Measurements from ENCODE around the gene DCAF16.
A peak's percentile ranks its signal among the peaks of the same experiment; 100 is the strongest.

Gene DCAF16

DNA sequence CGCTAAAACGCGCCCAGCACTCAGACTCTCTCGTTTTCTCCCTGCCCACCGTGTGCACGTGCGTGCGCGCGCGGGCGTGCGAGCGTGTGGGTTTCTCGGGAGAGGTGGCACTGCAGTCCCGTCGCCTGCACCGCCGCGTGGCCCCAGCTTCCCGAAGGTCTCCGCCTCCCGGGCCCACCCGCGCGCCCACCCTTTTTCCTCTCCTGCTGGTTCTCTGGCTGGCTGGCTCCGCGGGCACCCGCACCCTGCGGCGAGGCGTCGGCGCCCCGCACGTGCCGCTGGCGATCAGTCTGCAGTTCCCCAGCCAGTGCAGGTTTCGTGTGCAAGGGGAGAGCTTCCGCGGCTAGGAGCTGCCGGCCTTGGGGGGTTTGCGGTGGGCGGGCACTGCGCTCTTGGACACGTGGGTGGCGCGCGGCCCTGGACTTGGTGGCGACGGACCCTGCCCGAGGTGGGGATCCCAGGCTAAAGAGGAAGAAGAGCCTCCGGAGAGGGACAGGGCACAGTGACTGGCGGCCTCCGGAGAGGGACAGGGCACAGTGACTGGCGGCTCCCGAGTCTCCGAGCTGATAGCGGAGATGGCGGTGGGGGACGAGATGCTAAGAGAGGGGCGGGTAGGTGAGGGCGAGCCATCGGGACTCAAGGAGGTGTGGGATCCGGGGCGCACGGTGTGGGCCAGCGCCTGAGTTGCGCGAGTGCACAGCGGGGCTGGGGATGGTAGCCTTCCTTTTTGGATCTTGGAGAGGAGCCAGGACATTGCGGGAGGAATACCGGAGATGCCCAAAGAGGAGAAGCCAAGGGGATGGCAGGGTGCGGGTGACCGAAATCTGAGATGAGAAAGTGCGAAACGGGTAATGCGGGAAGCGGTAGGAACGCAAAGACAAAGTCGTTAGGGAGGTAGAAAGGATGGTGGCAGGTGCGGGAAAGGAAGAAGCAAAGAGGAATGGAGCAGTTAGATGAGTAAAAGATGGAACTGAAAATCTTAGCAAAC is 29.0 kb downstream of the DCAF16 start, which contains the start of gene FAM184B:
TSS of gene FAM184B (minus strand) at position 322 of the 988 bp plus-strand sequence. CDS start 322 bp downstream, outside the sequence.
- no peak for DNase-seq (ENCODE audit: low read depth)

- DNase-seq (ENCODE audit: low read depth), result no peak
Measured at GRCh38 chr4:17780501-17781299, 29.9 kb downstream of the DCAF16 start.

DNA sequence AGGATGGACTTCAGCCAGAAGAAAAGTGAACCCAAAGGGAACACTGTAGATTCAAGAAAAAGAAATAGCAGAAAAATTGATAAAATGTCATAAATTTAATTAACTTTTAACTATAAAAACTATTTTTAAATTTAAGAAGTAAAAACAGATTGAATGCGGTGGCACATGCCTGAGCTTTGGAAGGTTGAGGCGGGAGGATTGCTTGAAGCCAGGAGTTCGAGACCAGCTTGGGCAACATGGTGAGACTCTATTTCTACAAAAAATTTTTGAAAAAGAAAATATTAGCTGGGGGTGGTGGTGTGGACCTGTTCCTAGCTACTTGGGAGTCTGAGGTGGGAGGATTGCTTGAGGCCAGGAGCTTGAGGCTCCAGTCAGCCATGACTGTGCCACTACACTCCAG is 32.1 kb downstream of the DCAF16 start:
- DNase-seq (ENCODE audit: low read depth), result no peak

- no peak for DNase-seq (ENCODE audit: low read depth)
Measured at GRCh38 chr4:17773135-17773698, 37.3 kb downstream of the DCAF16 start.

GRCh38 chr4:17771284-17771908 is 39.2 kb downstream of the DCAF16 start:
- no peak for DNase-seq (ENCODE audit: low read depth)

- DNase-seq (ENCODE audit: low read depth), result peak; percentile 5
Measured at GRCh38 chr4:17770845-17771244, 39.7 kb downstream of the DCAF16 start.

DNA sequence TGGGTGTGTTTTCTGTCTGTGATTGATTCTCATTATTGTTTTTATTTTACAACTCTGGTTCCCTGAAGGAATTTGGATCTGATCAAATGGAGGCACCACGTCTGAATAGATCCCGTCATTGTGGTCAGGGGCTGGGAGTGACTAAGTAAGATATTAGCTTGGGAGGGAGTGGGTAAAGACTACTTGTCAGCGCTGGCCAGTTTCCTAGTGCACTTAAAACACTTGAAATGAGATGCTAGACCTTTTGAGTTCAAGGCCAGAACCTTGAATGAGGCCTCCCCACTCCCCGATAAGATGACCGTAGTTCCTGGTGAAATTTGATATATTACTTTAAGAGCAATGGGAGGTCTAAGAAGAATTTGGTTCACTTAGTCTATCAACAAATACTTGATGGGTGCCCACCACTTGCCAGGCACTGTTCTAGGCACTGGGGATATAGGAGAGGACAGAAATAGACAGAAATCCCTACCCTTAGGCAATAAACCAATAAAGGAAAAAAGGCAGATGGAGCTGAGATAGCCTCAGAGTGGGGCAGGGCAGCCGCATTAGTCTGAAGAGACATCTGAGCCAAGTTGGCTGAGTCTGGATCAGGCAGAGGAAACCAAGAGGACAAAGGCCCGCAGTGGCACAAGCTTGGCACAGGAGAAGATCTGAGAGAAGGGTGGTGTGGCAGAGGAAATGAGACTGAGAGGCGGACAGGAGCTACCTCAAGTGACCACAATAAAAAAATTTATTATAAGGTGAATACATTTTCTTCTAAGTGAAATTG is 41.0 kb downstream of the DCAF16 start:
- DNase-seq (ENCODE audit: low read depth), result no peak

GRCh38 chr4:17766826-17767458 is 43.6 kb downstream of the DCAF16 start:
- no peak for DNase-seq (ENCODE audit: low read depth)

- DNase-seq (ENCODE audit: low read depth), result no peak
Measured at GRCh38 chr4:17765514-17766286, 44.9 kb downstream of the DCAF16 start.

DNA sequence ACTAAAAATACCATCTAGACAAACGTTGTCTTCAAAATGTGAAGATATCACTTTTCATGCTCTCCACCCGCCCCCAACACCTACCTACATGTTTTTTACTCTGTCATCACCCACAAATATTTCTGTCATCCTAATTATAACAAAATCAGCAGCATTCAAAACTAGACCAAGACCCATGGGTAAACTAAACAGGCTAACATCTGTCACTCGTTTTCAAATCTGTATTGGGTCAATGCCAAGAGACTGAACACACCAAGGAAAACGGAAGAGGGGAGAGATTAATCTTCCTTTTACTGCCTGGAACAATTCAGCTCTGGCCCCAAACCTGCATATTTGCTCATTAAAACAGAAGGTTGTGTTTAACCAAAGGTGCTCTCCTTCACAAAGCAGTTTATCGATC is 46.6 kb downstream of the DCAF16 start:
- DNase-seq (ENCODE audit: low read depth), result no peak

DNA sequence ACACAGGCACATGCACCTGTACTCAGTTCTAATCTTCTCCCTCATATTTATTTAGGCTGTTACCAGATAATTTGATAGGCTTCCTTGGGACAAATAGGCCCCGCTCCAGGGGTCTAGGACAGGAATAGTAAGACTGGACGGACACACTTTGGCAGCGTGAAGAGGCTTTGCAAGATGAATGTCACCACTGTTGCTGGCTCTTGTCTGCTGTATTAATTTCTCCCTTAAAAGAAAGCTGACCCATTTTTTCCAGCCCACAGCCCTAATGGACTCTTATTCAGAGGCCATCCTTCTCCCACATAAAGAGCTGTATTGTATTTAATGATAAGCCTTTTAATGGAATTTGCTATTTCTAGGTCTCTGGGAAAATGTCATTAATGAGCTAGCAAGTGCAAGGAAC is 47.1 kb downstream of the DCAF16 start:
- DNase-seq (ENCODE audit: low read depth), result no peak

DNA sequence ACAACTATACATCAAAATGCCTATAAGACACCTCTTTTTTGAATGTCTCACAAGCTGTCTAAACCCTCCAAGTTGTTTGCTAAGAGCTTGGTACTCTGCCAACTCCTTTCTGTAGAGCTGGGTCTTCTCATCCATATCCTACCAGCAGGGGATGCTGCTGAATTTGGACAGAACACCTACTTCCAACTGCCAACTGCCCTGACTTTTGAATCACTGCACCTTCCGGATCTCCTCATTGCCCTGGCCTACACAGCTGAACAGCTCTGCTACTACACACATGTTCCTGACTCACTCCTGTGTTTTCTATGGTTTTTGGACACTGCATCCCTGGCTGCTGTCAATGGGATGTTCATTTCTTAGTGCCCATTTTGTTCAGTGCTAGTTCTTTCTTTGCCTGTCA is 47.8 kb downstream of the DCAF16 start:
- peak; percentile 35 for DNase-seq (ENCODE audit: low read depth)

DNA sequence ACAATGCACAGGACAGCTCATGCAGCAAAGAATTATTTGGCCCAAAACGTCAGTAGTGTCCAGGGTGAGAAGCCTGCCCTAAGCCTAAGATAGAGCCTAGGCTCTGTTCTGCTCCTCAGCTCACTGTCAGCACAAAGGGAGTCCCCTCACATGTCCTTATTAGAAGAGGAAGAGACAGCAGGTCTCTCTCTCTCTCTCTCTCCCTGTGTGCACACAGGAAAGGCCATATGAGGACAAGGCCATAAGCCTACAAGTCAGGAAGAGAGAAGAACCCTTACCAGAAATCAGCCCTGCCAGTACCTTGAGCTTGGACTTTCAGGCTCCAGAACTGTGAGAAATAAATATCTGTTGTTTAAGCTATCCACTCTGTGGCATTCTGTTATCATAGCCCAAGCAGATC is 49.5 kb downstream of the DCAF16 start:
- no peak for DNase-seq (ENCODE audit: low read depth)

- no peak for DNase-seq (ENCODE audit: low read depth)
Measured at GRCh38 chr4:17760626-17761025, 49.9 kb downstream of the DCAF16 start.

- DNase-seq (ENCODE audit: low read depth), result no peak
Measured at GRCh38 chr4:17758485-17758884, 52.1 kb downstream of the DCAF16 start.

DNA sequence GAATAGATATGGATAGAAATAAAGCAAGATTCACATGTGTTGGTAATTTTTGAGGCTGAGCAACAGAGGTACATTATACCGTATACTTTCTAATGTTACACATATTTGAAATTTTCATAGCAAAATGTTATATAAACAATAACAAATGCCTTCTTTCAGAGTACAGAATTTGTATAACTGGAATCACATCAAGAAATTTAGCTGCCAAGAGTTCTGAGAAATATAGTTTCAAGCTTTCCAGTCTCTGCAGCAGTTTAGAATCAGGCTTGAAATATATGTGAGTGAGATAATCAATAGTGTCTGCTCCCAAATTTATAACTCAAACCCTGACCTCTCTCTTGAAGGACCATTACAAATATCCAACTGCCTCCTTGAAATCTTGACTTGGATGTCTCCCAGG is 52.9 kb downstream of the DCAF16 start:
- no peak for DNase-seq (ENCODE audit: low read depth)

- no peak for DNase-seq (ENCODE audit: low read depth)
Measured at GRCh38 chr4:17753646-17754045, 56.9 kb downstream of the DCAF16 start.
